ENCODE measurements around the gene TEK.

The TEK gene
- long read RNA-seq, result 0 reads

DNA sequence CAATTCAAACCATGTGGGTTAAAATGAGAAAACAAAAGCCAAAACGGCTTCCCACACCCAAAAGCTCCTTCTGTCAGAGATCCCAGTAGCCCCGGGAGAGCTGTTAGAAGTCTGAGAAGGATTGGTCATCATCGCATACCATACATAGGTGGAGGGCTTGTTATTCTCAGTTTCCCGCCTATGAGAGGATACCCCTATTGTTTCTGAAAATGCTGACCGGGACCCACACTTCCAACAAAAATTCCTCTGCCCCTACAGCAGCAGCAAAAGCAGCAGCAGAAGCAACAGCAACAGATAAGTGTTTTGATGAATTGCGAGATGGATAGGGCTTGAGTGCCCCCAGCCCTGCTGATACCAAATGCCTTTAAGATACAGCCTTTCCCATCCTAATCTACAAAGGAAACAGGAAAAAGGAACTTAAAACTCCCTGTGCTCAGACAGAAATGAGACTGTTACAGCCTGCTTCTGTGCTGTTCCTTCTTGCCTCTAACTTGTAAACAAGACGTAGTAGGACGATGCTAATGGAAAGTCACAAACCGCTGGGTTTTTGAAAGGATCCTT is at the start of gene TEK:
TEK (plus strand) TSS at position 245 of the 561 bp plus-strand sequence. CDS start 366 bp downstream, outside the sequence.
- H3K27me3 ChIP-seq (ENCODE audit: insufficient read depth, poor library complexity, severe bottlenecking), result no peaks in the 10 kb centered on the region
- no peak for DNase-seq (ENCODE audit: low read depth in 1 of 2, low spot score in 1 of 2)
- H3K27ac ChIP-seq (replicated peaks), result no peak within 1 kb of the TSS
- no peak within 1 kb of the TSS for H3K4me3 ChIP-seq (replicated peaks; ENCODE audit: insufficient read depth, low read length)
- TF ChIP-seq, protein P1, sequence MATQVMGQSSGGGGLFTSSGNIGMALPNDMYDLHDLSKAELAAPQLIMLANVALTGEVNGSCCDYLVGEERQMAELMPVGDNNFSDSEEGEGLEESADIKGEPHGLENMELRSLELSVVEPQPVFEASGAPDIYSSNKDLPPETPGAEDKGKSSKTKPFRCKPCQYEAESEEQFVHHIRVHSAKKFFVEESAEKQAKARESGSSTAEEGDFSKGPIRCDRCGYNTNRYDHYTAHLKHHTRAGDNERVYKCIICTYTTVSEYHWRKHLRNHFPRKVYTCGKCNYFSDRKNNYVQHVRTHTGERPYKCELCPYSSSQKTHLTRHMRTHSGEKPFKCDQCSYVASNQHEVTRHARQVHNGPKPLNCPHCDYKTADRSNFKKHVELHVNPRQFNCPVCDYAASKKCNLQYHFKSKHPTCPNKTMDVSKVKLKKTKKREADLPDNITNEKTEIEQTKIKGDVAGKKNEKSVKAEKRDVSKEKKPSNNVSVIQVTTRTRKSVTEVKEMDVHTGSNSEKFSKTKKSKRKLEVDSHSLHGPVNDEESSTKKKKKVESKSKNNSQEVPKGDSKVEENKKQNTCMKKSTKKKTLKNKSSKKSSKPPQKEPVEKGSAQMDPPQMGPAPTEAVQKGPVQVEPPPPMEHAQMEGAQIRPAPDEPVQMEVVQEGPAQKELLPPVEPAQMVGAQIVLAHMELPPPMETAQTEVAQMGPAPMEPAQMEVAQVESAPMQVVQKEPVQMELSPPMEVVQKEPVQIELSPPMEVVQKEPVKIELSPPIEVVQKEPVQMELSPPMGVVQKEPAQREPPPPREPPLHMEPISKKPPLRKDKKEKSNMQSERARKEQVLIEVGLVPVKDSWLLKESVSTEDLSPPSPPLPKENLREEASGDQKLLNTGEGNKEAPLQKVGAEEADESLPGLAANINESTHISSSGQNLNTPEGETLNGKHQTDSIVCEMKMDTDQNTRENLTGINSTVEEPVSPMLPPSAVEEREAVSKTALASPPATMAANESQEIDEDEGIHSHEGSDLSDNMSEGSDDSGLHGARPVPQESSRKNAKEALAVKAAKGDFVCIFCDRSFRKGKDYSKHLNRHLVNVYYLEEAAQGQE (IDR thresholded peaks at IDR 0.05; ENCODE audit: insufficient replicate concordance, low read depth), result no peak
- no peak for TF ChIP-seq SPI1 (IDR thresholded peaks at IDR 0.05; ENCODE audit: borderline replicate concordance, low read depth)
- TF ChIP-seq, protein P2, sequence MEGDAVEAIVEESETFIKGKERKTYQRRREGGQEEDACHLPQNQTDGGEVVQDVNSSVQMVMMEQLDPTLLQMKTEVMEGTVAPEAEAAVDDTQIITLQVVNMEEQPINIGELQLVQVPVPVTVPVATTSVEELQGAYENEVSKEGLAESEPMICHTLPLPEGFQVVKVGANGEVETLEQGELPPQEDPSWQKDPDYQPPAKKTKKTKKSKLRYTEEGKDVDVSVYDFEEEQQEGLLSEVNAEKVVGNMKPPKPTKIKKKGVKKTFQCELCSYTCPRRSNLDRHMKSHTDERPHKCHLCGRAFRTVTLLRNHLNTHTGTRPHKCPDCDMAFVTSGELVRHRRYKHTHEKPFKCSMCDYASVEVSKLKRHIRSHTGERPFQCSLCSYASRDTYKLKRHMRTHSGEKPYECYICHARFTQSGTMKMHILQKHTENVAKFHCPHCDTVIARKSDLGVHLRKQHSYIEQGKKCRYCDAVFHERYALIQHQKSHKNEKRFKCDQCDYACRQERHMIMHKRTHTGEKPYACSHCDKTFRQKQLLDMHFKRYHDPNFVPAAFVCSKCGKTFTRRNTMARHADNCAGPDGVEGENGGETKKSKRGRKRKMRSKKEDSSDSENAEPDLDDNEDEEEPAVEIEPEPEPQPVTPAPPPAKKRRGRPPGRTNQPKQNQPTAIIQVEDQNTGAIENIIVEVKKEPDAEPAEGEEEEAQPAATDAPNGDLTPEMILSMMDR (IDR thresholded peaks at IDR 0.05; ENCODE audit: insufficient read depth, low read length), result no peak
- no peak for TF ChIP-seq GABPA (IDR thresholded peaks at IDR 0.05; ENCODE audit: low read depth)
- TF ChIP-seq POLR2AphosphoS5 (IDR thresholded peaks at IDR 0.05; ENCODE audit: low read depth), result no peak

DNA sequence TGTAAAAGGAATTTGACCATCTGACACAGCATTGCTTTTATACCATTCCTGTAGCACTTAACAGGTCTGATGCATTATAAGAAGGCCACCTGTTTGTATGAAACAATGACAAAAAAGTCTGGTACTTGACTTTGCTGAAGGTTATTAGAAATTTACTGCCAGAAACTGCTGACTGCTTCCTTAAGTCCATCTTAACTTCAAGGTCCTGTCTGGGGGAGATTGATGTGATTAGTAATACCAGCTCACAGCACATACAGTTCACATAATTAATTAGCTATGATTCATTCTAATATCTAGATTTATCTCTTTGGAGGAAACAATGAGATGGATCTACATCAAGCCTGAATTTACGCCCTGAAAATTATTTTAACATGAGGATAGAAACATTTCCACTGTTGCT is 49.6 kb upstream of the TEK start:
- H3K27me3 ChIP-seq (ENCODE audit: insufficient read depth, poor library complexity, severe bottlenecking), result no peaks in the 10 kb centered on the region
- TF ChIP-seq POLR2AphosphoS5 (IDR thresholded peaks at IDR 0.05; ENCODE audit: low read depth) (no peak), SPI1 (IDR thresholded peaks at IDR 0.05; ENCODE audit: borderline replicate concordance, low read depth) (no peak), GABPA (IDR thresholded peaks at IDR 0.05; ENCODE audit: low read depth) (no peak)
- TF ChIP-seq, protein P1 (IDR thresholded peaks at IDR 0.05; ENCODE audit: insufficient replicate concordance, low read depth), result no peak
- TF ChIP-seq, protein P2 (IDR thresholded peaks at IDR 0.05; ENCODE audit: insufficient read depth, low read length), result no peak
- H3K27ac ChIP-seq (replicated peaks), result no peak overlapping the region
- no peak overlapping the region for H3K4me3 ChIP-seq (replicated peaks; ENCODE audit: insufficient read depth, low read length)
- DNase-seq (ENCODE audit: low read depth in 1 of 2, low spot score in 1 of 2), result no peak

DNA sequence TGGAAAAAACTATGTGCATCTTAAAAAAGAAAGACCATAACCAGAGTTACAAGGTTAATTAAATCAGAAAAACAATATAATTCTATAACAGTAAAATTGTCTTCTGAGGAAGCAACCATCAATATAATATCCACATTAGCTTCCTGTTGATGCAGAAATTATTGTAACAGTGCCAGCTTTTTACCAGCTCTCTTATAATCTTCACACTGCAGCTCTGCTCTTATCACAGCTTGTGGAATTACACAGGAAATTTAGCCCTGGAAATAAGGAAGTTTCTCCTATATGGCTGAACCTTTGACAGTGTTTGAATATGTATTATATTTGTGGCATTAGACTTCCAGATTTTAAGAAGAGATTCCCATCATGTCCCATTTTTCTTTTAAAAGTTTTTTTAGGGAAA is 49.1 kb upstream of the TEK start:
- Histone ChIP-seq H3K4me3 (replicated peaks; ENCODE audit: insufficient read depth, low read length) (no peak overlapping the region), H3K27me3 (ENCODE audit: insufficient read depth, poor library complexity, severe bottlenecking) (no peaks in the 10 kb centered on the region), H3K27ac (replicated peaks) (no peak overlapping the region)
- TF ChIP-seq POLR2AphosphoS5 (IDR thresholded peaks at IDR 0.05; ENCODE audit: low read depth) (no peak), GABPA (IDR thresholded peaks at IDR 0.05; ENCODE audit: low read depth) (no peak), SPI1 (IDR thresholded peaks at IDR 0.05; ENCODE audit: borderline replicate concordance, low read depth) (no peak)
- TF ChIP-seq, protein P2 (IDR thresholded peaks at IDR 0.05; ENCODE audit: insufficient read depth, low read length), result no peak
- TF ChIP-seq, protein P1 (IDR thresholded peaks at IDR 0.05; ENCODE audit: insufficient replicate concordance, low read depth), result no peak
- no peak for DNase-seq (ENCODE audit: low read depth in 1 of 2, low spot score in 1 of 2)
